Activated T-helper 17 cell treated with anti-CD3 and anti-CD28 coated beads, Interleukin-2, amount 50 U/mL, for 72 hours (primary cell): ENCODE results near the gene ART3. TPM values are rescaled to one million over a fixed set of nuclear protein-coding genes. Genes with fewer than 3 reads are reported as not detected.
A peak's percentile ranks its signal among the peaks of the same experiment; 100 is the strongest.

Experiments used
- ATAC-seq: fragments of 150-1000 bp; cut with Tn5 transposase; replicated peaks from 2 replicates; pipeline ENCODE4 v1.10.0; 2021; ENCODE audit warnings: mild to moderate bottlenecking, moderate library complexity
- H3K27ac Mint-ChIP-seq: one replicate; pipeline ENCODE4 v1.8.0; 2022; ENCODE audit warnings: mixed read lengths
- H3K27me3 Mint-ChIP-seq: one replicate; pipeline ENCODE4 v1.8.0; 2022; ENCODE audit warnings: mixed read lengths
- H3K36me3 Mint-ChIP-seq: one replicate; pipeline ENCODE4 v1.8.0; 2022; ENCODE audit warnings: low read depth, mild to moderate bottlenecking, mixed read lengths
- H3K4me1 Mint-ChIP-seq: one replicate; pipeline ENCODE4 v1.8.0; 2022; ENCODE audit warnings: mixed read lengths
- H3K4me3 Mint-ChIP-seq: one replicate; pipeline ENCODE4 v1.8.0; 2022; ENCODE audit warnings: mild to moderate bottlenecking, mixed read lengths
- H3K9me3 Mint-ChIP-seq: one replicate; pipeline ENCODE4 v1.8.0; 2022; ENCODE audit warnings: mixed read lengths
- total RNA-seq, 2 donors: library from RNA; stranded (reverse); gene quantifications; one replicate each; pipeline ENCODE4 v1.2.3, GENCODE V29; 2022

ART3 gene
- total RNA-seq, 2 donors from 2014 or later = 0.80 to 1.6 TPM

DNA sequence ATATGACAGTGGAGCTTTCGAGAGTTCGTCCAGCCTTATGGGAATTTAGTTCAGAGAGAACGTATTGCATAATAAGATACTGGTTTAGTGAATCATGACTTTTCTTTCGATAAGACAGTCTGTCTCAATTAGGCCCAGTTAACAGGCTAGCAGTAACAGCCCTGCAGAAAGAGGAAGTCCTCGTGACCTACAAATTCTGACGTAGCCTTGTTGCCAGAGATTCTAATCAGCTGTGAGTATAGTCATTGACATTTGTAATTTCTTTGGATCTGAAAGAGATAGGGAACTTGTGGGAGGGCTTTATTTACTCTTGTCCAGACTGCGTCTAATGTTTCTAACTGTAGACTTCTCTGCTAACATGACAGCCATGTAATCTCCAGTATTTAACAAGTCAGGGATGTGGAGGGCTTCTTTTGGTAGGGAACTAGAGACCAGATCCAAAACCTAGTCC is 15.8 kb downstream of the ART3 start:
- ATAC-seq = peak; percentile 57
- peaks cover 3% of the 10 kb centered on the region for H3K27me3 Mint-ChIP-seq
- H3K36me3 Mint-ChIP-seq = no peaks in the 10 kb centered on the region
- no peak overlapping the region for H3K27ac Mint-ChIP-seq
- H3K4me1 Mint-ChIP-seq = no peaks in the 10 kb centered on the region
- H3K9me3 Mint-ChIP-seq = no peaks in the 10 kb centered on the region
- no peak overlapping the region for H3K4me3 Mint-ChIP-seq

DNA sequence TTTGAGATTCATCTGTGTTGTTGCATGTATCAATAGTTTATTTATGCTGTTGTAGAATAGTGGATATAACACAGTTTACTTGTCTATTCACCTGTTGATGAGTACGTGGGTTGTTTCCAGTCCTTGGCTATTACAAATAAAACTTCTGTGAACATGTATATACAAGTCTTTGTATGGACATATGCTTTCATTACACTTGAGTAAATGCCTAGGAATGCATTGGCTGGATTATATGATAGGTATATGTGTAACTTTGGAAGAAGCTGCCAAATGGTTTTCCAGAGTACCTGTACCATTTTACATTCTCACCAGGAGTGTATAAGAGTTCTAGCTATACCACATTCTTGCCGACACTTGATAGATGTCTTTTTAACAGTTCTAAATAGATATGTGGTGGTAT is 16.5 kb downstream of the ART3 start:
- no peak overlapping the region for H3K4me3 Mint-ChIP-seq
- H3K27ac Mint-ChIP-seq = no peak overlapping the region
- peaks cover 3% of the 10 kb centered on the region for H3K27me3 Mint-ChIP-seq
- H3K9me3 Mint-ChIP-seq = no peaks in the 10 kb centered on the region
- H3K36me3 Mint-ChIP-seq = no peaks in the 10 kb centered on the region
- ATAC-seq = no peak
- H3K4me1 Mint-ChIP-seq = no peaks in the 10 kb centered on the region

DNA sequence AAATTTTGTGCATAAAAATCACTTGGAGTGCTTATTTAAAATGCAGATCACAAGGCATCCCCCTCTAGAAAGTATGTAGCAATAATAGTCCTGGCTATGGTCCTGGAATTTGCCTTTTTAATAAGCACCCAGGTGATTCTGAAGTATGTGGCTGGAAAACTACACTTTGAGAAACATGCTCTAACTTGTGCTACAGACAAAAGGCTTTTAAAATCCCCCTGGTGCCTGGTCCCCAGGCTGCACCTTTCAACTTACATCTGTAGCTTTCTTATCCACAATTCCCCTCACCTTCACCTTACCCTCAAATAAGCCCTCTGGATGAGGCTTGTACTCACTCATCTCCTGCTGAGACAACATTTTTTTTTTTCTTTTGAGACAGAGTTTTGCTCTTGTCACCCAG is 21.1 kb downstream of the ART3 start:
- Mint-ChIP-seq H3K27me3 (peaks cover 9% of the 10 kb centered on the region), H3K36me3 (no peaks in the 10 kb centered on the region), H3K4me1 (no peaks in the 10 kb centered on the region), H3K27ac (no peak overlapping the region), H3K4me3 (no peak overlapping the region), H3K9me3 (no peaks in the 10 kb centered on the region)
- ATAC-seq = no peak

DNA sequence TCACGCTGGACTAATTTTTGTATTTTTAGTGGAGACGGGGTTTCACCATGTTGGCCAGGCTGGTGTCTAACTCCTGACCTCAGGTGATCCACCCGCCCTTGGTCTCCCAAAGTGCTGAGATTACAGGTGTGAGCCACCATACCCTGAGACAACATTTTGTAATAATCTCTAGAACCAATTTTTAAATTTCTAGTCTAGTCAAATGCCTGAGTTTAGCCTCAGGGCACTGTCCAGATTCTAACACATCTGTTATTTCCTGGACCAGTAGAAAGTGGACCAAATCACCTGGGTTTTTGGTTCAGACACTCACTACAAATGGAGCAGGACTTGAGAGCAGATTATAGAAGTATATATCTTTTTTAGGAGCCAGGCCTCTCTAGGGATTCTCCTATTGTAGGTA is 21.6 kb downstream of the ART3 start:
- Mint-ChIP-seq H3K27ac (no peak overlapping the region), H3K36me3 (no peaks in the 10 kb centered on the region), H3K27me3 (peaks cover 13% of the 10 kb centered on the region), H3K4me1 (no peaks in the 10 kb centered on the region), H3K4me3 (no peak overlapping the region), H3K9me3 (no peaks in the 10 kb centered on the region)
- ATAC-seq = no peak

DNA sequence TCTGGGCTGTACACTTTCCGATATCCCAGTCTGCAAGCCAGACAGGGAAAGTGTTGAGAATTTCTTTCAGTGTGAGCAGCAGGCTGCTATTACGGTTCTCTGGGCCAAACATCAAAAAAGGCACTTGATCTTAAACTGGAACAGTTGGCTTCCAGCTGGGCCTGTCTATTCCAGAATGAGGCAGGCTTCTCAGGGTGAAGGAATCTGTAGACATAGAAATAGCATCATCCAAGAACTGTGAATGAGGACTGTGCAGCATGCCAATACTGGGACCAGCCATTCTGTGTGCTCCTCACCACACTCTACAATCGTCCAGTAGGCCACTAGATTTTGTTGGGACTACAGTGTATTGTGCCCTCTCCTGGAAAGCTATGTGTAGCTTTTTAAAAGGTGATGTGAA is 31.1 kb downstream of the ART3 start:
- H3K27ac Mint-ChIP-seq = no peak overlapping the region
- no peaks in the 10 kb centered on the region for H3K36me3 Mint-ChIP-seq
- no peaks in the 10 kb centered on the region for H3K4me1 Mint-ChIP-seq
- H3K4me3 Mint-ChIP-seq = no peak overlapping the region
- H3K9me3 Mint-ChIP-seq = no peaks in the 10 kb centered on the region
- H3K27me3 Mint-ChIP-seq = peaks cover 7% of the 10 kb centered on the region
- ATAC-seq = no peak

DNA sequence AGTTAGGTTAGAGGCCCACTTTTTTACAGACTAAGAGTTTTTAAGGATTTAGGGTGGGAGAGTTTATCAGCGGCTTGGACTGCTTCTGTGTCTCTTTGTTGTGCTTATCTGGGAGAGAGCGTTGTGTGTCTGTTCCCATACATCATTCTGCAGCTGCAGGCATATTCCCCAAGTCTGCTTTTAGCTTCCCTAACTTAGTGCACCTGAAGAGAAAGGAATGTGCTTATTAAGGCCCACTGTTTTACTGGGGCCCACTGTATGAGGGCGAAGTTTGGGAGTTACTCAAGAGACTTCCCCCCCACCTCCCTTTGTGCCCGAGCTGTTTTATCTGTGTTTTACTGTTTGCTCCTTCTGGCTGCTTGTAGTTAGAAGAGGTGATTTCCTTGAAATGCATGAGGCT is 31.9 kb downstream of the ART3 start:
- no peak overlapping the region for H3K4me3 Mint-ChIP-seq
- no peak overlapping the region for H3K27ac Mint-ChIP-seq
- peaks cover 3% of the 10 kb centered on the region for H3K27me3 Mint-ChIP-seq
- H3K36me3 Mint-ChIP-seq = no peaks in the 10 kb centered on the region
- no peaks in the 10 kb centered on the region for H3K4me1 Mint-ChIP-seq
- H3K9me3 Mint-ChIP-seq = no peaks in the 10 kb centered on the region
- no peak for ATAC-seq

DNA sequence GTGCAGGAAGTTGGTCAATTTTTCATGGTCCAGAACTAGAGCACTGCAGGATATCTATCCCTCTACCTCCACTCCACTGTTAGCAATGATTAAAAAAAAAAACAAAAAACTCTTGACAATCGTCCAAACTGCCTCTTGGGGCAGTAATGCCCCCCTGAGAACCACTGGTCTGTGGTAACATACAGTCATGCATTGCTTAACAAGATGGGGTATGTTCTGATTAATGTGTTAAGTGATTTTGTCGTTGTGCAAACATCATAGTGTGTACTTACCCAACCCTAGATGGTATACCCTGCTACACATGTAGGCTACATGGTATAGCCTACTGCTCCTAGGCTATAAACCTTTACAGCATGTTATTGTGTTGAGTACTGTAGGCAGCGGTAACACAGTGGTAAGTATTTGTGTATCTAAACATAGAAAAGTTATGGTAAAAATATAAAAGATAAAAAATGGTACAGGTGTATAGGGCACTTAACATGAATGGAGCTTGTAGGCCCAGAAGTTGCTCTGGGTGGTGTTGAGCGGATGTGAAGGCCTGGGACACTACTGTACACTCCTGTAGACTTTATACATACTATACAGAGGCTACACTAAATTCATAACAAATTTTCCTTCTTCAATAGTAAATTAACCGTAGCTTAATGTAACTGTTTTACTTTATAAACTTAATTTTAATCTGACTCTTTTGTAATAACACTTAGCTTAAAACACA is 34.1 kb downstream of the ART3 start:
- no peaks in the 10 kb centered on the region for H3K4me1 Mint-ChIP-seq
- peaks cover 16% of the 10 kb centered on the region for H3K36me3 Mint-ChIP-seq
- H3K9me3 Mint-ChIP-seq = no peaks in the 10 kb centered on the region
- H3K27me3 Mint-ChIP-seq = peaks cover under 1% of the 10 kb centered on the region
- no peak for ATAC-seq
- H3K27ac Mint-ChIP-seq = no peak overlapping the region
- no peak overlapping the region for H3K4me3 Mint-ChIP-seq

DNA sequence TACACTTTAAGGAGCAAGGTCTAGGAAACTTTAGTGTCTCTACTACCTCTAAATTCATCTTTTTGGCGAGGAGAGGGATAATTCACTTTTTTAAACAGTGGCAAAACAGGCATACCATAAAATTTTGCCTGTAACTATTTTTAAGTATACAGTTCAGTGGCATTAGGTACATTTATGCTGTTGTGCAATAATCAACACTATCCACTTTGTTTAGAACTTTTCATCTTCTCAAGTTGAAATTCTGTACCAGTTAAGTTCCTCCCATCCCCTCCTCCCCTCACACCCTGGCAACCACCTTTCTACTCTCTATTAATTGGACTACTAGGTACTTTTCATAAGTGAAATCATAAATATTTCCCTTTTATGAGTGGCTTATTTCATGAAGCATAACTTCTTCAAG is 42.3 kb downstream of the ART3 start:
- Mint-ChIP-seq H3K9me3 (no peaks in the 10 kb centered on the region), H3K27ac (peak overlapping the region; percentile 31), H3K4me1 (peaks cover 5% of the 10 kb centered on the region), H3K36me3 (peaks cover 95% of the 10 kb centered on the region), H3K27me3 (no peaks in the 10 kb centered on the region), H3K4me3 (no peak overlapping the region)
- no peak for ATAC-seq

DNA sequence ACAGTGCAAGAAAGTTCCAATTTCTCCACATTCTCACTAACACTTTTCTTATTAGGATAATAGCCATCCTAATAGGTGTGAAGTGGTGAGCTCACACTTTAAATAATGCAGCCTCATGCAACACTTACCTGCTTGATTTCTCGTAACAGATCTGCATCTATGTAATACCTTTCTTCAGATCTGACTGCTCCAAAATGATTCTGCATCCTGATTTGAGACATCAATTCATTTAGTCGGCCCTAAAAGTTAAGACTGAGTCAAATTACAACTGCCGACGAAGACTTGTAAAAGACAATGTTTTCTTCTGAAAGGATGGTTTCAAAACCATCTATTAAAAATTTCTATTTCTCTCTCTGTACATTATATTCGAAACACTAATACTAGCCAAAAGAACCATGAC is 43.0 kb downstream of the ART3 start:
- H3K36me3 Mint-ChIP-seq = peaks cover 97% of the 10 kb centered on the region
- peak; percentile 35 for ATAC-seq
- H3K9me3 Mint-ChIP-seq = no peaks in the 10 kb centered on the region
- no peak overlapping the region for H3K4me3 Mint-ChIP-seq
- H3K27ac Mint-ChIP-seq = peak overlapping the region; percentile 31
- H3K4me1 Mint-ChIP-seq = peaks cover 5% of the 10 kb centered on the region
- no peaks in the 10 kb centered on the region for H3K27me3 Mint-ChIP-seq

DNA sequence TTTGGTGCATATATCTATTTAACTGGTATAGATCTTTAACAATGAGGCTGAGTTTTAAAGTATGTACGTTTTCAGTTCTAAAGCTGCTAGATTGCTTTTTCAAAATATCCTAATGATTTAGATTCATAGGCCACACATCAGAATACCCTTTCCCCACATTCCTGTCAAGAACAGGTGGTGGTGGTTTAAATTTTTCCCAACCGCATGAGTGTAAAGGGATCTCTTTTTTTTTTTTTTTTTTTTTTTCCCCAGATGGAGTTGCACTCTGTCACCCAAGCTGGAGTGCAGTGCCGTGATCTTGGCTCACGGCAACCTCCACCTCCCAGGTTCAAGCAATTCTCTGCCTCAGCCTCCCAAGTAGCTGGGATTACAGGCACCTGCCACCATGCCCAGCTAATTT is 45.7 kb downstream of the ART3 start:
- H3K4me1 Mint-ChIP-seq = peaks cover 5% of the 10 kb centered on the region
- no peak for ATAC-seq
- H3K27me3 Mint-ChIP-seq = no peaks in the 10 kb centered on the region
- H3K36me3 Mint-ChIP-seq = peaks cover 97% of the 10 kb centered on the region
- H3K9me3 Mint-ChIP-seq = no peaks in the 10 kb centered on the region
- H3K4me3 Mint-ChIP-seq = no peak overlapping the region
- H3K27ac Mint-ChIP-seq = no peak overlapping the region

DNA sequence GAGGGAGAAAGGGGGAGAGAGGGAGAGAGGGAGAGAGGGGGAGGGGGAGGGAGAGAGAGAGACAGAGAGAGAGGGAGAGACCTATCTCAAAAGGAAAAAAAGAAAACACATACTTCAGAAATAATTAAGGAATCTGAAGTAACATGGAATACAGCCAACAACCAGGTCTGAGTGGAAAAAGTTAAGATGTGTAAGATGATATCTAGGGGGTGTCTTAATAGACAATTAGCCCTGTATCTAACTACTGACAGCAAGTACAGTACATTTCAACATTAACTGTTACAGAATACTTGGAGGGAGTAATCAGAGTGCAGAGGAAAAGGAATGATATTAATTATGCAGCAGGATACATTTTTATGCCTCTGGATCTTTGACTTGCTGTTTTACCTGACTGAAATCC is 51.3 kb downstream of the ART3 start:
- Mint-ChIP-seq H3K36me3 (peaks cover 90% of the 10 kb centered on the region), H3K4me1 (no peaks in the 10 kb centered on the region), H3K27me3 (no peaks in the 10 kb centered on the region), H3K9me3 (no peaks in the 10 kb centered on the region), H3K4me3 (no peak overlapping the region), H3K27ac (no peak overlapping the region)
- ATAC-seq = no peak

DNA sequence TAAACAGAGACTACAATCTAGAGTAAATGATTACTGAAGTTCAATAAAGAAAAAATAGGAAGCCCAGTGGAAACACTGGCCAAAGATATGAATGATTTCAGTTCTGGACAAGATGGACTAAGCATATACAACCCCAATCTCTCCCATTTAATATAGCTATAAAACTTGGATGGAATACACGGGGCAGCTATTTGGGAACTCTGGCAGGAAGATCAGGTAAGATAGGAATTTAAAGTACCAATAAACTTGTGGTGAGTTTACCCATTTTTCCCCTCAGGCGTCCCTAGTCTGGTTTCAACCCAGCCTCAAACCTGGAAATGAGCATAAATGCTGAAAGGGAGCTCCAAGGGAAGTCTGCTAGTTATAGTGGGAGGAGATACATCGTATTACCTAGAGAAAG is 53.2 kb downstream of the ART3 start:
- H3K4me1 Mint-ChIP-seq = no peaks in the 10 kb centered on the region
- H3K4me3 Mint-ChIP-seq = no peak overlapping the region
- no peak for ATAC-seq
- H3K27me3 Mint-ChIP-seq = no peaks in the 10 kb centered on the region
- no peak overlapping the region for H3K27ac Mint-ChIP-seq
- H3K36me3 Mint-ChIP-seq = peaks cover 90% of the 10 kb centered on the region
- H3K9me3 Mint-ChIP-seq = no peaks in the 10 kb centered on the region

DNA sequence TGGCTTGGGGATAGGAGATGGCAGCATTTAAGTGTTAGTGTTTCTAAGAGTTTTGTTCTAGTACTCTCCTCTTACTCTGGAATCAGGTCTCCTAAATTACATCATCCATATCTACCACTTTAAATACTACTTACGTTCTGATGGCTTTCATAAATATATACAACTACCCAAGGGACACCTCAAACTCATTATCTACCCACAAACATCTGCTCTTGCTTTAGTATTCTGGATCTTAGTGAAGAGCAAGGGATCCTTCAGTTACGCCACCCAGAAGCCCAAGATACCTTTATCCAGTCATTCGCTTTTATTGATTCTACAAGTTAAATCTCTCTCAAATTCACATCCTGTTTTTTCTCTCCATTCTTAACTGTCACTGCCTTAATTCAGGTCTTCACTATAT is 66.7 kb downstream of the ART3 start:
- Mint-ChIP-seq H3K4me3 (no peak overlapping the region), H3K4me1 (peaks cover 19% of the 10 kb centered on the region), H3K27ac (no peak overlapping the region), H3K9me3 (no peaks in the 10 kb centered on the region), H3K27me3 (no peaks in the 10 kb centered on the region), H3K36me3 (peaks cover 82% of the 10 kb centered on the region)
- no peak for ATAC-seq

DNA sequence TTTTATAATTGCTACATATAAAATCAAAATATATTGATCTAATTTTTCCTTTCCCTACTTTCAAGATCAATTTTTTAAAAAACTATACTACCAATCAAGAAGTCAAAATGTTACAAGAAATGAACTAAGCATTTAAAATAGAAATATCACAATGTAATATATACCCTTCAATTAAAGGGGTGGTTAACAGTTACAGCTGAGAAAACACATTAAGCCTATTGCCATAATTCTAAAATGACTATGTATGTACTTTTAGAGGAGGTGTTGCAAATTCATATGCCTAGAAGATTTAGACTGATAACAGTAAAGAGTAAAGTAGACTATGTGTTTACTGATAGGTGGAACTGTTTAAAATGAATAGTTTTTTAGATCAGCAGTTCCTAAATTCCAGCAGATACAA is 70.0 kb downstream of the ART3 start:
- Mint-ChIP-seq H3K9me3 (no peaks in the 10 kb centered on the region), H3K4me1 (peaks cover 23% of the 10 kb centered on the region), H3K4me3 (no peak overlapping the region), H3K27me3 (no peaks in the 10 kb centered on the region), H3K27ac (no peak overlapping the region), H3K36me3 (peaks cover 61% of the 10 kb centered on the region)
- ATAC-seq = no peak

DNA sequence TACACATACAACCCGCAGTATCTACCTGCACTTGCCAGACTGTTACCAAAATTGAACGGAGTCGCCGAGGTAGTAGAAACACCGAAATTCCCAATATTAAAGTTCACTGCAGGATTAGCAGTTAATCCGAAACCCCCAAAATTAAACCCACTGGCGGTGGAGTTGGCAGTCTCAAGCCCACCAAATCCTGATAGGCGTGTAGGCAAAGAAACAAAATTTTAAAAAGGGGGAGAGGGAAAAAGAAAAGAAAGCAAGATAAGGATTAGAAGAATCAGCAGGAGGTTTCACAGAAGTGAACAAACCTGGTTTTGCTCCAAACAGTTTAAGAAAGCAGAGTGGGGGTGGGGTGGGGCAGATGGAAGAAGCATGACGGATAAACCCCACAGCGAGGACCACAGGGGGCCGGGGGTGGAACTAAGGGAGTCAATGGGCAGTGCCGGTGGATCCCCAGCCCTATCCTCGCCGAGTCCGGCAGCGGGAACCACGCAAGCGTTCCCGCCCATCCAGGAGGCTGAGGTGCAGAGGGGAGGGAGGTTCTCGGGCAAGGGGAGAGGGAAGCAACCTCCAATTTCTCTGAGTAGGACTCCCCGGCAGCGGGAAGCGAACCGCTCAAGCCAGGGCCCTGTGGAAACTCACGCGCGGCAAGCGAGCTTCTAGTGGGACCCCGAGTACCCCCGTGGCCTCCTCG is 73.1 kb downstream of the ART3 start:
- Mint-ChIP-seq H3K27me3 (no peaks in the 10 kb centered on the region), H3K9me3 (no peaks in the 10 kb centered on the region), H3K27ac (peak overlapping the region; percentile 99), H3K4me1 (peaks cover 14% of the 10 kb centered on the region), H3K36me3 (peaks cover 30% of the 10 kb centered on the region), H3K4me3 (peak overlapping the region; percentile 100)
- peak; percentile 72 for ATAC-seq
